Measurements from ENCODE around the gene CFH. TPM values are rescaled to one million over a fixed set of nuclear protein-coding genes. Genes with fewer than 3 reads are reported as not detected.

The CFH gene
- total and polyA plus RNA-seq, 9 of the 15 experiments (the other 6 are each of a cell fraction or from before 2014, with no cell fraction given): 31.6 to 107 (median 48.3) TPM

GRCh38 chr1:196619721-196620120, 32.1 kb upstream of the CFH start (continued):
- no peak for TF ChIP-seq TFAM (CRISPR knock-in tag; conservative IDR thresholded peaks at IDR 0.05)

- Histone ChIP-seq H3K79me2 (ENCODE audit: control insufficient read depth, insufficient read depth, low read length) (no peaks in the 10 kb centered on the region), H3K4me1 (replicated peaks in 1 of 2; ENCODE audit: control insufficient read depth in 2 of 2, insufficient read depth in 2 of 2, low read length in 2 of 2) (no peaks in the 10 kb centered on the region), H4K20me1 (replicated peaks; ENCODE audit: control insufficient read depth, insufficient read depth, low read length) (no peaks in the 10 kb centered on the region), H3K27me3 (ENCODE audit: control insufficient read depth in 2 of 2, insufficient read depth in 2 of 2, low read length in 2 of 2) (no peaks in the 10 kb centered on the region), H3K27ac (ENCODE audit: extremely low read depth, low read depth, low read length) (no peak overlapping the region), H3K9me3 (replicated peaks; ENCODE audit: control insufficient read depth, insufficient read depth, low read depth, low read length) (0 out of 2 replicates have a peak, but pooled peaks cover 5% of the 10 kb centered on the region), H3K4me2 (ENCODE audit: insufficient read depth, low read length) (no peak overlapping the region), H3K9ac (ENCODE audit: insufficient read depth in 1 of 2, low read depth in 2 of 2, low read length in 2 of 2) (no peak overlapping the region), H3K36me3 (ENCODE audit: control insufficient read depth, insufficient read depth, low read length) (no peaks in the 10 kb centered on the region), H3K9me1 (ENCODE audit: control insufficient read depth, insufficient read depth, low read length) (no peaks in the 10 kb centered on the region), H2AFZ (ENCODE audit: low read depth, low read length) (no peak overlapping the region), H3K4me3 (no peak overlapping the region)
- in situ Hi-C loops (cut with MboI): no loop called here
- FAIRE-seq (no peak), ATAC-seq (no peak), DNase-seq (ENCODE audit: extremely low read depth in 1 of 4, low spot score in 3 of 4) (no peak)
- intact Hi-C loops (cut with micrococcal nuclease): no loop called here
- no TSS peak for BruUV-seq (replicated peaks)
- POLR2A ChIA-PET: no interaction called here
- CTCF ChIA-PET (ENCODE audit: low intra/inter-chr PET ratio): no interaction called here
- TF ChIP-seq BMI1 (IDR thresholded peaks at IDR 0.05; ENCODE audit: low read length) (no peak), FOXJ2 (tag; IDR thresholded peaks at IDR 0.05) (peak; percentile 93)
- 18% methylated on average over 1 of the region's 1 CpG for WGBS (ENCODE audit: insufficient coverage, low coverage, missing lambda C conversion rate)
These were observed 28.8 kb upstream of the CFH start for GRCh38 chr1:196623079-196623478.

- BruUV-seq (replicated peaks): no TSS peak
- Histone ChIP-seq H3K27ac (ENCODE audit: extremely low read depth, low read depth, low read length) (no peak overlapping the region), H4K20me1 (replicated peaks; ENCODE audit: control insufficient read depth, insufficient read depth, low read length) (no peaks in the 10 kb centered on the region), H3K4me3 (no peak overlapping the region), H3K27me3 (ENCODE audit: control insufficient read depth in 2 of 2, insufficient read depth in 2 of 2, low read length in 2 of 2) (no peaks in the 10 kb centered on the region), H3K9me3 (replicated peaks; ENCODE audit: control insufficient read depth, insufficient read depth, low read depth, low read length) (0 out of 2 replicates have a peak, but pooled peaks cover 11% of the 10 kb centered on the region), H2AFZ (ENCODE audit: low read depth, low read length) (no peak overlapping the region), H3K79me2 (ENCODE audit: control insufficient read depth, insufficient read depth, low read length) (no peaks in the 10 kb centered on the region), H3K36me3 (ENCODE audit: control insufficient read depth, insufficient read depth, low read length) (no peaks in the 10 kb centered on the region), H3K4me2 (ENCODE audit: insufficient read depth, low read length) (no peak overlapping the region), H3K9ac (ENCODE audit: insufficient read depth in 1 of 2, low read depth in 2 of 2, low read length in 2 of 2) (no peak overlapping the region), H3K9me1 (ENCODE audit: control insufficient read depth, insufficient read depth, low read length) (no peaks in the 10 kb centered on the region), H3K4me1 (replicated peaks in 1 of 2; ENCODE audit: control insufficient read depth in 2 of 2, insufficient read depth in 2 of 2, low read length in 2 of 2) (no peaks in the 10 kb centered on the region)
- DNase-seq (ENCODE audit: extremely low read depth in 1 of 4, low spot score in 3 of 4) (no peak), FAIRE-seq (no peak), ATAC-seq (no peak)
- intact Hi-C loops (cut with micrococcal nuclease) (no loop called here), in situ Hi-C loops (cut with MboI) (no loop called here)
- WGBS (ENCODE audit: insufficient coverage, low coverage, missing lambda C conversion rate): 30% methylated on average over 3 of the region's 3 CpGs
- ChIA-PET POLR2A (interaction anchor here (1.0 kb wide), 1 partner anchor 10 kb away, joined by 7 read pairs; no protein-coding TSS in a partner anchor), CTCF (ENCODE audit: low intra/inter-chr PET ratio) (no interaction called here)
- TF ChIP-seq ZNF280A (IDR thresholded peaks at IDR 0.05; ENCODE audit: low read depth, partially characterized antibody): peak; percentile 70
- no peak for TF ChIP-seq ZNF324 (CRISPR knock-in tag; IDR thresholded peaks at IDR 0.05)
- TF ChIP-seq NONO (IDR thresholded peaks at IDR 0.05; ENCODE audit: low read depth in 2 of 2, low read length in 1 of 2): no peak
- peak in 1 of 2 experiments; percentile 86; a peak in 1 of 3 replicates for TF ChIP-seq CBX3 (IDR thresholded peaks at IDR 0.05; ENCODE audit: borderline replicate concordance in 1 of 2, low read length in 2 of 2)
- TF ChIP-seq GTF2B (IDR thresholded peaks at IDR 0.05; ENCODE audit: extremely low read depth, insufficient read length): no peak
- TF ChIP-seq PCBP1 (IDR thresholded peaks at IDR 0.05; ENCODE audit: low read depth, low read length, poor library complexity, severe bottlenecking): no peak
These were observed 23.0 kb upstream of the CFH start for GRCh38 chr1:196628838-196629237.

Measured in K562 (cell line).